DMS79 (cell line): ENCODE measurements around the gene PDGFRA.

Experiments used
- DNase-seq: peaks from one replicate; lab custom pipeline; 2025; lab: John Stamatoyannopoulos, UW

Gene PDGFRA

DNA sequence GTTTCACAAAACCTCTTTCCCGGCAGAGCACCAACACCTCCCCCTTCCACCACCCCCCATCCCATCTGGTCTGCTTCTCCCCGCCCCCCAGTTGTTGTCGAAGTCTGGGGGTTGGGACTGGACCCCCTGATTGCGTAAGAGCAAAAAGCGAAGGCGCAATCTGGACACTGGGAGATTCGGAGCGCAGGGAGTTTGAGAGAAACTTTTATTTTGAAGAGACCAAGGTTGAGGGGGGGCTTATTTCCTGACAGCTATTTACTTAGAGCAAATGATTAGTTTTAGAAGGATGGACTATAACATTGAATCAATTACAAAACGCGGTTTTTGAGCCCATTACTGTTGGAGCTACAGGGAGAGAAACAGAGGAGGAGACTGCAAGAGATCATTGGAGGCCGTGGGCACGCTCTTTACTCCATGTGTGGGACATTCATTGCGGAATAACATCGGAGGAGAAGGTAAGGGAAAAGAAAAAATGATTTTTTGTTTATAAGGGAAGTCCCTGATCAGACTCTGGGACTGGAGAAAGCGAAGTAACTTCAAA, at the start of gene PDGFRA:
Gene PDGFRA (plus strand): TSS at position 333 of the 541 bp plus-strand sequence. CDS start 29,476 bp downstream, outside the sequence.
- DNase-seq: no peak

DNA sequence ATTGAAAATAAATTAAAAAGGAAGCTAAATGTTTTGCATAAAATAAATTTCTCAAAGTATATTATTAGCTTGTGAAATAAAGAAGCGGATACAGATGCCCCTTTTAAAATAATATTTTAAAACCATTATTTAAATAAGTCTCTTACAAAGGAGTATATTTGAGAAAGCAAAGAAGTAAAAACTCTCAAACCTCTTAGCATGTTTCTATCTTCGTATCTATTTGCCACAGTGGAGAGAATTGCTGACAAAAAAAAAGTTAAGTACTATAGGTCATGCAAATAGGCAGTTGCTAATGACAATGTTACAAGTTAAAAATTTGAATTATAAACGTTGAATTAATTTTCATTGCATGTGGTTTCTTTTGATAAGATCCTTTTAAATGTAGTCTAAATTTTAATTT, 44.5 kb upstream of the PDGFRA start:
- DNase-seq: no peak

DNA sequence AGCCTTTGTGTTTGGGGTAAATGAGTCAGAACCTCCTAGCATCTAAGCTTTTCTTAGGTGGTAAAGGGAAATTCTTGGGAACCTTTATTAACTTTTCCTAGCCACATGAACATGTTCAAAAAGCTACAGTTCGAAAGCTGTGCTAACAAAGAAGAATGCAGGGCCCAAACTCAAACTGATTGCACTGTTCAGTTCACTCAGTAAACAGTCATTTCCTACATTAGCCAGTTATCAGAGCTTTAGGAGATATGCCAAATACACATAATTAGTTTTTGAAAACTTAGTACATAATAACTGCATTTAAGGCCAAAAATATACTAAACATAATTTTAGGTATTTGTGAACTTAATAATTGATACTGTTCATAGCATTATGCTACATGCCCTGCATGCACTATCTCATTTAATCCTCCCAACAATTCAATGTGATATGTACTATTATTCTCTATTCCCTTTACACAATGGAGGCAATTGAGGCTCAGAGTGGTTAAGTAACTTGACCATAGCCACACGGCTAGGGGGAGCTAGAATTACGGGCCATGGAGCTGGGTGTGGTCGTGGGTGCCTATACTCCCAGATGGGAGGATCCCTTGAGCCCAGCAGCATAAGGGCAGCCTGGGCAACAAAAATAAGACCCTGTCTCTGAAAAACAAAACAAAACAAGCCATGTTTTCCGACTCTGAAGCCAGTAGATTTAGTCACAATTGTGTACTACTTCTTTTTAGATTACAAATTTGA, 43.9 kb upstream of the PDGFRA start:
- no peak for DNase-seq

DNA sequence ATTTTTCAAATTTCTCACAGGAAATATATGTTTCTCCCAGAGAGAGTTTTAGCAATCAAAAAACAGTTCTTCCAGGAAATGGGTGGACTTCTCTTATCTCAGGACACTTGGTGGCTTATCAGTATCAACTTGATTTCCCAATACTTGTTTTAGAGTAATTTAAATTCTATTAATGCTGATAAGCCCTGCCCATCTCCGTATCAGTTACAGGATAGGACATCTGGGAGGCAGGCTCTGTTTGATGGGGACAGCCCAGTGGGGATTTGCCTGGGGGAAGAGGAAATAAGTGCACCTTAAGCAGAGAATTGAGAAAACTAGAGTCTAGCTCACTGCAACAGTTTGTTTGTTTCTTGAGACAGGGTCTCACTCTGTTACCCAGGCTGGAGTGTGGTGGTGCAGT, 43.2 kb upstream of the PDGFRA start:
- no peak for DNase-seq

- no peak for DNase-seq
These were observed 42.7 kb upstream of the PDGFRA start for GRCh38 chr4:54186371-54186770.

- no peak for DNase-seq
These were observed 41.9 kb upstream of the PDGFRA start for GRCh38 chr4:54187148-54187547.

- DNase-seq: no peak
These were observed 40.0 kb upstream of the PDGFRA start for GRCh38 chr4:54189140-54189539.

- DNase-seq: no peak
These were observed 36.3 kb upstream of the PDGFRA start for GRCh38 chr4:54192811-54193210.

DNA sequence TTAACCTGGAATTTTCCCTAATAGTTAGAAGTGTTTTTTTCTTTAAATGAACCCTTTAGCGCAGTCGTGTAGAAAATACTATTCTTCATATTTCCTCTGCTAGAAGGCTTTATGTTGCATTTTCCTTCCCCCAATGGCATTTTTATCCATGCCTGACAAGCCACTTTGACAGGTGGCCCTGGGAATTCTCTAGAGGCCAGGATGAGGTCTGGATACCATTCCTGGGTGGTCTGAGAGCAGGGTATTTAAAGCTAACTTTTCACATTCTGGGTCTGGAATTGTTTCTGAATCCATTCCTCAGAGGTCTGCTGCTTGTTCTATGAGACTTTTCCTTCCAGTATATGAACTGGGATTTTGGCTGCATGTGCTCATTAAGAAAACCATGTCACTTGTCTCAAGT, 31.2 kb upstream of the PDGFRA start:
- DNase-seq: no peak

DNA sequence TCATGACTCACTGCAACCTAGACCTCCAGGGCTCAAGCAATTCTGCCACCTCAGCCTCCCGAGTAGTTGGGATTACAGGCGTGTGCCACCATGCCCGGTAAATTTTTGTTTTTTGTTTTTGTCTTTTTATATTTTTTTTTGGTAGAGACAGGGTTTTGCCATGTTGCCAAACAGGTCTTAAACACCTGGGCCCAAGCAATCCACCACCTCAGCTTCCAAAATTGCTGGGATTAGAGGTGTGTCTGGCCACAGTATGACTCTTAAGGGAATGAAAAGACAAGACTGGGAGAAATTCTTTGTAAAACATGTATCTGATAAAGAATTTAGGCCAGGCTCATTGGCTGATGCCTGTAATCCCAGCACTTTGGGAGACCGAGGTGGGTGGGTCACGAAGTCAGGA, 29.2 kb upstream of the PDGFRA start:
- no peak for DNase-seq

GRCh38 chr4:54209617-54210016, 19.5 kb upstream of the PDGFRA start:
- no peak for DNase-seq

DNA sequence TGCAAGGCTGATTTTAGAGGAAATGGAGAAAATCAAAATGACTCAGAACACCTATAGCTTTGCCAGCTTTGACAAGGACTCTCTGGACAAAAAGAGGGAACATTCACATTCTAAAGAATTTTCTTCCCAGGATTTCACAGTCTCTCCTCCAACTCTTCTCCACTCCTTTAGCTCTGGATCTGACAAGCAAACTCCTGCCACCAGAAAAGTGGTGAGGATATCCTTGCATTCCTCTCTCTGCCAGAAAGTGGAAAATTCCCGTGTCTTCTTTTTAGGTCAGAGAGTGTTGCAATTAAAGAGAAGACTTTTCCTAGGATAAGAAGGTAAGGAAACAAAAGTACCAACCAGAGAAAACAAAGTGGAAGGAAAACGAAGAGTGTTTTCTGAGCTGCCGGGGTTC, 16.1 kb upstream of the PDGFRA start:
- no peak for DNase-seq

- DNase-seq: no peak
These were observed 15.3 kb upstream of the PDGFRA start for GRCh38 chr4:54213761-54214160.

DNA sequence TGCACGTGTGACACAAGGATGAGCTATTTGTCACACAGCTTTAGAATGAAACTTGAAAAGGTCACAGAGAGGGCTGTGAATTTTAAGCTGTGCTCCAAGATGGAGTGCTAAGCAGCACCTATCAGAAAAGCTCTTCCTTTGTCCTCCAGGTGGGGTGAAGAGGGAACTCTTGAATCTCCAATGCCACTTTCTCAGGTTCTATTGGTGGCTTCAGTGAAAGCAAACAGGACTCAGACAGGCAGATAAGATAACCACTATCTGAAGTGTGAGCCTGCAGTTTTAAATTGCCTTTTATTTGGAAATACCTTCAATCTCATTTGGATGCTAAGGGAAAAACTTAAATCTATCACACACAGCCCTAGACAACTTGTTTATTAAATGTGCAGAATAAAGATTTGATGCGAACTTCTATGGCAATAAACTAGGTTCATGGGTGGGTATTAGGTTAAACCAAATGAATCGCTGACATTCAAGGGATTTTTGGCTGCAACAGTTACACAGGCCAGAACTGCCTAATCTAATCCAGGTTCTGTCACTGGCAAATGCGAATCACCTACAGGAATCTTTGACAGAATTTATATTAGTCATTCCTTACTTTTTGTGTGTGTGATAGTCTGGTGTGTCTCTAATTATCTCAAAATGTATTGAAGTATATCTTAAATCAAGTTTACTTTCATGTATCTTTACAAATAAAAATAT, 13.6 kb upstream of the PDGFRA start:
- DNase-seq: no peak

- DNase-seq: peak; percentile 20
These were observed 11.2 kb upstream of the PDGFRA start for GRCh38 chr4:54217642-54218495.

DNA sequence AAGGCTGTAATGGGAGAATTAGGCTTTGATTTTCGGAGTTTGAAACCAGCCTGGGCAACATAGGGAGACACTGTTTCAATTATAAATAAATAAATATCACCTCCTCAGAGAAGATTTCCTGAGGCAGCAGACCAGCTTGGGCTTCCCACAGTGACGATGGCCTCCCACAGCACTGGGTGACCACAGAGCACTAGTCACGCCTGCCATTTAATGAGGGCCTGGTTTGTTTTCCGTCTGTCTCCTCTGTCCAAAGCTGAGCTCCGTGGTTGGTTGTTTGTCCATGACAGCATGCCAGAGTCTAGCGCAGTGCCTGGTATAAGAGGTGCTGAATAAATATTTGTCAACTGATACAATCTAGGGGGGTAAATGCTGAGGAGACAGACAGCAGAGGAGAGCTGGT, 10.4 kb upstream of the PDGFRA start:
- no peak for DNase-seq

DNA sequence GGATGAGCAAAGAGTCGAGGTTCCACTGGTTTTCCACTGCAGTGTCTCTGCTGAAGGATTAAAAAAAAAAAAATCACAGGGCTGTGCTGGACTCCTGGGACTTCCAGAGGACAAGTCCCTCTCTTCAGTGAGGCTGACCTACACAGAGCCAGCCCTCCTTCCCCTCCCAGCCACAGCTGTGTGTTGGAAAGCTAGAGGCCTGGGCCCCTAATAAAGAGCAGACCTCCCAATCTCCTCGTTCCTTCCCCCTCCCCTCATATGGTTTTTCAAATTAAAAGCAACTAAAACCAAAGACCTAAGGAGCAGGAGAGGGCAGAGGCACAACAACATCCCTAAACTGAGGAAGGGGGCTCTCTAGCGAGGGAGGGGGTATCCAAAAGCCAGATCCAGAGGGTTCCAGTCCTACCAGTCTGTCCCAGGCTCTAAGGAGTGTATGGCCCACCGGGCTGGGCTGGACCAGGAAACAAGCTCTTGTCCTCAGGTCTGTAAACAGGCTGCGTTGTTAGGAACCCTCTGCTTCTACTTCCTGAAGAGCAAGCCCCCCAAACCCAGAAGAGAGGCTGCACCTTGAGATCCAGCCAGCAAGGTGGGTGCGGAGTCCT, 4.0 kb upstream of the PDGFRA start:
- DNase-seq: no peak

DNA sequence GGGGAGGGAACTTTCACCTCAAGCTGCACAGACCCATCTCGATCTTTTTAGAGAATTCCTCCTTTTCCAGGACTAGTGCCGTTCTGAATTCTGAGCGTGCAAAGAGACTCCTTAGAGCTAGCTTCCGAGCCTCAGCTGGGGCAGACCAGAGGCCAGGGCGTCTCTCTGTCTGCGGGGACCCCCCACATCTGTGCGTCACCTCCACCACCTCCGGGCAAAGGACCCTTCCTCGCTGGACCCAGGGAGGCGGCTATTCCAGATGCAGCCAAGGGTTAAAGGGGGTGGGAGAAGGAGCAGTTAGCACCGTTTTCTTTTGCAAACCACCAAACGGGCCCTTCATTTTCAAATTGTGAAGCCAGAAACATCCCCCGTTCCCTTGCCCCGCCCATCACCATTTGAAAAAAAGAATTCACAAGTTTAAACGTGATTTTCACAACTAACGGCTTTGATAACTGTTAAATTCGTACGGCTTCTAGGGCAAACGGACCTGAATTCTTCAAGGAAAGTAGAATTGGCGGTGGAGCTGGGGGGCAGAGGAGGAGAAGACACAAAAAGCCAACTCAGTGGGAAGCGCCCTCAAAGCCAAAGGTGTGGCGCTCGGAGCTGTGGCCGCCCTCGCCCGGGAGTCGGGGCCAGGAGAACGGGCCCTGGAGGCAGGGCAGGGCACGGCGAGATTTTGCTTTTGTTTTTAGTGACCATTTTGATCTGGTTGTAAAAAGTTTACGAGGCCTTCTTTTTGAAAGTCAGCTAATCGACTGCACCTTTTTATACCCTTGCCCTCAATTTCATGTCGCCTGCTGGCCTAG, 3.3 kb upstream of the PDGFRA start:
- DNase-seq: no peak

DNA sequence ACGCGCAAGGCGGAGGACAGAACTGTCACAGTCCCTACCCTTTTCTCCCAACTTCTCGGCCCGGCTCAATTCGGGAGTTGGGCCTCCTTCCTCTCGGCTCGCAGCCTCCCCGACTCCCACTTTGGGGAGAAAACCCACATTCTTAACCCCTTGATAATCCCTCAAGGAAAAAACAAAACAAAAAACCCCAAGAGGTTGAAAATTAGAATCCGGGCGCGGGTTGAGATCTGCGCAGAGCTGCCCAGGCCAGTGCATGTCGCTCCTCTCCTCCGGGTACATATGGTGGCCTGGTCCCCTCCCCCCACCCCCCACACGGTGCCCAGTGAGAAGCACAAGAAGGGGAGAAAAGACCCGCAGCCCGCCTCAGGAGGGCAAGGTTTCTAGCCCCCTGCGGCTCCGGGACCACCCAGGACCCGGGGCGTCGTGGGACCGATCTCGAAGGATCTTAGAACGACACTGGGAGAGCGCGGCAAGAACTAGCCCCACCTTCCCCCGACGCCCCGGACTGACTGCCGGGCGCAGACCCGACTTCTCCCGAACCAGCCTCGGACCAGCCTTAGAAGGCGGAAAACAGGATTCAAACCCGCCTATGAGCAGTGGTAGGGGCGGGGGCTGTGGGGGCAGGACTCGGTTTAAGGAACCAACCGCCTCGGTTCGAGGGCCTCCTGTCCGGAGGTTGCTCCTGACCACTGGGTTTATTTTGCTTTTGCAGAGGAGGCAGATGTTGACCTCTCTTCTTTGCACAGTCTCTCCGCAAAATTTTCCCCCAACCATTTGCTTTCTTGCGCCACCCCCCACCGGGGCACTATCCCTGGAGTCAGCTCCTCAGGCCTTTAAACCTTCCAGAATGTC, 2.5 kb upstream of the PDGFRA start:
- DNase-seq: no peak
